B cell (primary cell): ENCODE results near the gene RBM41. TPM values are rescaled to one million over a fixed set of nuclear protein-coding genes. Genes with fewer than 3 reads are reported as not detected.

Experiments used
- ATAC-seq: fragments of 200-7000 bp; cut with Tn5 transposase; one replicate; pipeline ENCODE4 v1.10.0; 2021; ENCODE audit warnings: low read depth, mild to moderate bottlenecking, moderate number of reproducible peaks, moderate library complexity
- CTCF ChIA-PET: fragments of 350-600 bp; sonication (Branson Sonifier 250); formaldehyde crosslinking; loops from one replicate; lab custom pipeline; 2021; ENCODE audit warnings: antibody characterized with exemption, inconsistent platforms; lab: Charles Lee
- POLR2A ChIA-PET: fragments of 350-600 bp; sonication (Branson Sonifier 250); formaldehyde crosslinking; loops from one replicate; lab custom pipeline; 2021; ENCODE audit warnings: antibody characterized with exemption; lab: Charles Lee
- DNase-seq: peaks from one replicate; pipeline ENCODE4 v3.0.0; 2013
- H2AFZ ChIP-seq: 2 replicates; pipeline ENCODE4 v1.6.1; 2012; ENCODE audit warnings: mild to moderate bottlenecking, low read depth, low read length; ENCODE audit not compliant: insufficient read depth, poor library complexity, severe bottlenecking
- H3K27ac ChIP-seq, 2 donors: 1 replicate in 1 of 2; 2 replicates in 1 of 2; pipeline ENCODE4 v1.5.1; 2012 to 2013; ENCODE audit warnings: low read length in 2 of 2, mild to moderate bottlenecking in 2 of 2, moderate library complexity in 1 of 2
- H3K27me3 ChIP-seq, 4 experiments: fragments of 200-600 bp in 1 of 4; sonication (generic) in 1 of 4; replicated peaks in 1 of 4; 1 replicate in 2 of 4; 2 replicates in 2 of 4; pipeline versions ENCODE4 v1.6.1 to v1.7.0; 2013 to 2016; ENCODE audit warnings: low read length in 3 of 4, mild to moderate bottlenecking in 2 of 4, mixed read lengths in 1 of 4, moderate library complexity in 1 of 4; ENCODE audit not compliant: insufficient read depth in 4 of 4, control insufficient read depth in 3 of 4; ENCODE audit errors: control extremely low read depth in 1 of 4
- H3K36me3 ChIP-seq, 2 experiments: replicated peaks in 1 of 2; 1 replicate in 1 of 2; 2 replicates in 1 of 2; pipeline versions ENCODE4 v1.6.1 to v1.7.1; 2013; ENCODE audit warnings: low read length in 1 of 2; ENCODE audit not compliant: insufficient read depth in 2 of 2, control insufficient read depth in 1 of 2; ENCODE audit errors: control extremely low read depth in 1 of 2, extremely low read depth in 1 of 2
- H3K4me1 ChIP-seq, 2 donors: fragments of 200-600 bp in 1 of 2; sonication (generic) in 1 of 2; 1 replicate in 1 of 2; 2 replicates in 1 of 2; pipeline versions ENCODE4 v1.5.1 to v1.6.1; 2013 to 2017; ENCODE audit warnings: low read length in 2 of 2; ENCODE audit not compliant: control insufficient read depth in 2 of 2, insufficient read depth in 2 of 2
- H3K4me2 ChIP-seq: replicated peaks from 2 replicates; pipeline ENCODE3; 2012; ENCODE audit warnings: mild to moderate bottlenecking, low read depth, low read length; ENCODE audit not compliant: poor library complexity, severe bottlenecking
- H3K4me3 ChIP-seq, 5 experiments: fragments of 200-600 bp in 1 of 5; sonication (generic) in 1 of 5; 1 replicate in 3 of 5; 2 replicates in 2 of 5; pipeline versions ENCODE4 v1.5.1 to v1.7.0; 2011 to 2016; ENCODE audit warnings: low read length in 4 of 5, mild to moderate bottlenecking in 4 of 5, low read depth in 2 of 5, control low read depth in 1 of 5, moderate library complexity in 1 of 5; ENCODE audit not compliant: insufficient read depth in 1 of 5; ENCODE audit errors: control extremely low read depth in 1 of 5, extremely low read depth in 1 of 5
- H3K79me2 ChIP-seq: fragments of 200-600 bp; sonication (generic); one replicate; pipeline ENCODE4 v1.6.0; 2016; ENCODE audit warnings: low read length; ENCODE audit not compliant: control insufficient read depth, insufficient read depth
- H3K9ac ChIP-seq: fragments of 200-600 bp; sonication (generic); 2 replicates; pipeline ENCODE4 v1.6.1; 2017; ENCODE audit warnings: mild to moderate bottlenecking, low read length, moderate library complexity
- H3K9me3 ChIP-seq, 3 donors: one replicate each; pipeline versions ENCODE4 v1.6.1 to v1.7.1; 2013; ENCODE audit warnings: low read length in 2 of 3; ENCODE audit not compliant: control insufficient read depth in 2 of 3, insufficient read depth in 1 of 3; ENCODE audit errors: control extremely low read depth in 1 of 3
- H4K20me1 ChIP-seq: 2 replicates; pipeline ENCODE4 v1.6.0; 2012; ENCODE audit warnings: mild to moderate bottlenecking, low read length; ENCODE audit not compliant: insufficient read depth, control insufficient read depth, poor library complexity, severe bottlenecking
- H3K27ac Mint-ChIP-seq: one replicate; pipeline ENCODE4 v1.8.0; 2021; ENCODE audit warnings: mixed read lengths
- H3K27me3 Mint-ChIP-seq: one replicate; pipeline ENCODE4 v1.8.0; 2021; ENCODE audit warnings: mixed read lengths
- H3K4me1 Mint-ChIP-seq: one replicate; pipeline ENCODE4 v1.8.0; 2021; ENCODE audit warnings: mixed read lengths
- H3K4me3 Mint-ChIP-seq: one replicate; pipeline ENCODE4 v1.8.0; 2021; ENCODE audit warnings: mixed read lengths
- H3K9me3 Mint-ChIP-seq: one replicate; pipeline ENCODE4 v1.8.0; 2022; ENCODE audit warnings: mixed read lengths; ENCODE audit not compliant: insufficient read depth
- CTCF ChIP-seq: fragments of 200-600 bp; IDR thresholded peaks from one replicate; pipeline ENCODE4 v1.8.0; 2022; ENCODE audit warnings: antibody characterized with exemption, mild to moderate bottlenecking
- EZH2 ChIP-seq: IDR thresholded peaks from 2 replicates; pipeline ENCODE4 v1.6.1; 2012; ENCODE audit warnings: borderline replicate concordance, low read depth, mild to moderate bottlenecking, moderate library complexity, low read length; ENCODE audit not compliant: insufficient read depth, poor library complexity, severe bottlenecking
- WGBS: methylation state at CpG from one replicate; pipeline ENCODE4 v1.1.5; 2013; ENCODE audit warnings: missing lambda C conversion rate; ENCODE audit not compliant: insufficient coverage; 5-methylcytosine and 5-hydroxymethylcytosine counted together
- intact Hi-C: fragments of 100-400 bp; cut with micrococcal nuclease; formaldehyde crosslinking; loops from one replicate; pipeline ENCODE4 v1.10.0; 2022
- polyA plus RNA-seq: library from polyadenylated mRNA; depleted of rRNA; stranded (reverse); fragments of >200 nt; gene quantifications from 2 replicates; pipeline ENCODE4 v1.2.3, GENCODE V29; 2012
- total RNA-seq, 2 donors: library from RNA; stranded (reverse); fragments of 120-200 nt in 1 of 2; gene quantifications; 1 replicate in 1 of 2; 2 replicates in 1 of 2; pipeline versions ENCODE4 v1.2.3 to v1.2.4, GENCODE V29; 2013 to 2022

RBM41 gene
- total and polyA plus RNA-seq, 2 donors (not counting 1 experiment from before 2014, with no cell fraction given) = 5.2 to 32.5 TPM

DNA sequence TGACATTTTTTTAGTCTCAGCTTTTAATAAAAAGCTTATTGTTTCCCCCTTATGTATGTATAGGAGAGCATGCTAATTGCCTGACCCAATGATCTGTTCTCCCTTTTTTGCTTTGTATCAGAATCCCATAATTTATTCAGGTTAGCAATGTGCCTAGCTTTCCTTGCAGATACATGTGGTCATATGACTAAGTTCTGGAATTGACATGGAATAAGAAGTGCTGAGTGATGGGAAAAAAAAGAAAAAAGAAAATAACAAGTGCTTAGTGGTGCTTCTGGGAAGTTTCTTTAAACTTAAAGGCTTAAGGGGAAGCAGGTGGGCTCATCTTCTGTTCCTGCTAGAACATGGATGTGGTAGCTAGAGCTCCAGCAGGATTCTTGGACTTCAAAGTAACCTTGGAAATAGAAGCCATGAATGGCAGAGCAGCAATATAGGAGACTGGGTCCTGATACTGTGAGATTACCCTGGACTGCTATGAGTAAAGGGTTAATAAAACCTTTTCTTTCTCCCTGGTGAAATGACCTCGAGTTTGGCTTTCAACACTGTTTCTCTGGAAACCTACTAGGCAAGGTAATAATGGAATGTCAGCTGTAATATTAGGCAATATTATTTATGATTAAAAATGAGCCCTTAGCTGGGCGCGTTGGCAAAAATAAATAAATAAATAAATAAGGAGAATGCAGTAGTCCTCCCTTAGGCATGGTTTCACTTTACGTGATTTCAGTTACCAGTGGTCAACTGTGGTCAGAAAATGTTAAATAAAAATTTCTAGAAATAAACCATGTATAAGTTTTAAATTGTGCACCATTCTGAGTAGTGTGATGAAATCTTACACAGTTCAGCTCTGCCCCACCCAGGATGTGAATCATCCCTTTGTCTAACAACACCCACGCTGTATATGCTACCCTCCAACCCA lies 16.7 kb upstream of the RBM41 start:
- Mint-ChIP-seq H3K4me1 (no peaks in the 10 kb centered on the region), H3K27me3 (no peaks in the 10 kb centered on the region), H3K9me3 (no peaks in the 10 kb centered on the region), H3K27ac (no peak overlapping the region), H3K4me3 (no peak overlapping the region)
- ChIA-PET POLR2A (no interaction called here), CTCF (no interaction called here)
- no peak overlapping the region for H2AFZ ChIP-seq
- no peak overlapping the region for H3K9ac ChIP-seq
- H3K4me3 ChIP-seq = no peak overlapping the region
- H3K4me1 ChIP-seq = no peaks in the 10 kb centered on the region
- no peak overlapping the region for H3K27ac ChIP-seq
- WGBS = no CpG with 5 or more reads among the region's 5 CpGs
- intact Hi-C loops = no loop called here
- H3K79me2 ChIP-seq = no peaks in the 10 kb centered on the region
- TF ChIP-seq EZH2 = no peak
- TF ChIP-seq CTCF = no peak
- ATAC-seq = no peak
- no peaks in the 10 kb centered on the region for H4K20me1 ChIP-seq
- no peak for DNase-seq
- no peaks in the 10 kb centered on the region for H3K36me3 ChIP-seq
- no peaks in the 10 kb centered on the region for H3K9me3 ChIP-seq
- H3K4me2 ChIP-seq = no peak overlapping the region
- H3K27me3 ChIP-seq = no peaks in the 10 kb centered on the region

DNA sequence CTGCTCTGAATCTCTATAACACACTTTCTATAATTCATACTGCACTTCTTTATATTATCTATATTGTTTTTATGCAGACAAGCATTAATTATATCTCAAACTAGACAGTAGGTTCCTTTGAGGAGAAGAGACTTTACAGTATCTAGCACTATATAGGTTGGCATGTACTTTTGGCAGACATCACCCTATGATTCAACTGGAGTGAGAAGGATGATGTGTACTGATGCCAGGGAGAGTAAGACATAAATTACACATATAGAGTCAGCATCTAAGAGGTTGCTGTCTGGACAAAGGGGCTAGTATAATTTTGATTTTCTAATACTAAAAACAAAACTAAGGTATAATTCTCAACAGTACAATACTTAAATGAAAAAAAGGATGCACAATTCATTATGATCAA lies 5.1 kb upstream of the RBM41 start:
- no peak overlapping the region for H2AFZ ChIP-seq
- peaks cover 4% of the 10 kb centered on the region for H3K4me1 Mint-ChIP-seq
- no peak for ATAC-seq
- DNase-seq = no peak
- no peaks in the 10 kb centered on the region for H4K20me1 ChIP-seq
- CTCF ChIA-PET = no interaction called here
- POLR2A ChIA-PET = no interaction called here
- intact Hi-C loops = no loop called here
- H3K27me3 ChIP-seq = no peaks in the 10 kb centered on the region
- H3K36me3 ChIP-seq = no peaks in the 10 kb centered on the region
- H3K9me3 ChIP-seq = no peaks in the 10 kb centered on the region
- no peak for TF ChIP-seq EZH2
- TF ChIP-seq CTCF = no peak
- H3K4me2 ChIP-seq = no peak overlapping the region
- no peak overlapping the region for H3K27ac Mint-ChIP-seq
- no peak overlapping the region for H3K4me3 ChIP-seq
- no peak overlapping the region for H3K4me3 Mint-ChIP-seq
- H3K27ac ChIP-seq = no peak overlapping the region
- H3K4me1 ChIP-seq = peaks cover 0 to 4% of the 10 kb centered on the region in 2 donors
- H3K9me3 Mint-ChIP-seq = no peaks in the 10 kb centered on the region
- H3K27me3 Mint-ChIP-seq = no peaks in the 10 kb centered on the region
- H3K79me2 ChIP-seq = no peaks in the 10 kb centered on the region
- no peak overlapping the region for H3K9ac ChIP-seq
